K562 (cell line): ENCODE measurements around the gene GLB1L. TPM values are rescaled to one million over a fixed set of nuclear protein-coding genes. Genes with fewer than 3 reads are reported as not detected.

Experiments used
- ATAC-seq: fragments of 200-7000 bp; cut with Tn5 transposase; 3 replicates; pipeline ENCODE4 v1.9.1; 2020; ENCODE audit warnings: moderate library complexity
- BruUV-seq: library from RNA; stranded (reverse); fragments of 400-500 nt; replicated peaks from 2 replicates; lab custom pipeline; 2021; lab: Mats Ljungman, UMichigan
- CTCF ChIA-PET: fragments of 300-600 bp; formaldehyde crosslinking; extraction: SDS; loops from one replicate; lab custom pipeline; 2021; ENCODE audit warnings: low intra/inter-chr PET ratio; lab: Yijun Ruan, JAX
- POLR2A ChIA-PET: fragments of 300-600, 350-650 bp; sonication (Branson Sonifier 250); formaldehyde crosslinking; extraction: SDS; loops from one replicate; lab custom pipeline; 2021; ENCODE audit warnings: antibody characterized with exemption, inconsistent platforms; lab: Yijun Ruan, JAX
- DNase-seq, 4 experiments: peaks; one replicate each; pipeline versions ENCODE4 v3.0.0 to v3.0.0-alpha.2; 2011 to 2018; ENCODE audit warnings: low spot score in 3 of 4, mixed read lengths in 3 of 4; ENCODE audit errors: extremely low read depth in 1 of 4
- FAIRE-seq: peaks from 2 replicates; lab custom pipeline; 2011; peaks lifted over from hg19 to GRCh38; lab: Jason Lieb, UNC
- H2AFZ ChIP-seq: 2 replicates; pipeline ENCODE4 v1.6.0; 2011; ENCODE audit warnings: low read depth, low read length, control low read depth, inconsistent platforms
- H3K27ac ChIP-seq: fragments of 200-600 bp; 3 replicates; pipeline ENCODE4 v1.8.0; 2011; ENCODE audit warnings: low read depth, mild to moderate bottlenecking, control low read depth, inconsistent platforms, low read length, moderate library complexity, mixed read lengths; ENCODE audit errors: extremely low read depth
- H3K27me3 ChIP-seq, 2 experiments: fragments of 300-600 bp in 1 of 2; 2 replicates in 1 of 2; 3 replicates in 1 of 2; pipeline versions ENCODE4 v1.6.0 to v1.8.0; 2011; ENCODE audit warnings: inconsistent platforms in 2 of 2, low read length in 2 of 2, mild to moderate bottlenecking in 1 of 2, mixed read lengths in 1 of 2, moderate library complexity in 1 of 2; ENCODE audit not compliant: control insufficient read depth in 2 of 2, insufficient read depth in 2 of 2
- H3K36me3 ChIP-seq: fragments of 300-600 bp; 3 replicates; pipeline ENCODE4 v1.8.0; 2011; ENCODE audit warnings: mild to moderate bottlenecking, low read length, inconsistent platforms; ENCODE audit not compliant: control insufficient read depth, insufficient read depth
- H3K4me1 ChIP-seq, 2 experiments: fragments of 200-600 bp in 1 of 2; replicated peaks in 1 of 2; 2 replicates in 1 of 2; 3 replicates in 1 of 2; pipeline versions ENCODE4 v1.5.1 to v1.8.0; 2011; ENCODE audit warnings: inconsistent platforms in 2 of 2, low read length in 2 of 2, mild to moderate bottlenecking in 1 of 2, mixed read lengths in 1 of 2, moderate library complexity in 1 of 2; ENCODE audit not compliant: control insufficient read depth in 2 of 2, insufficient read depth in 2 of 2
- H3K4me2 ChIP-seq: 2 replicates; pipeline ENCODE4 v1.6.1; 2011; ENCODE audit warnings: low read length, control low read depth, inconsistent platforms, mixed read lengths; ENCODE audit not compliant: insufficient read depth
- H3K4me3 ChIP-seq: fragments of 200-600 bp; sonication (generic), shearing (Covaris generic); 2 replicates; pipeline ENCODE4 v1.5.1; 2016; ENCODE audit warnings: control low read depth, inconsistent platforms
- H3K79me2 ChIP-seq: fragments of 200-600 bp; 3 replicates; pipeline ENCODE4 v1.8.0; 2011; ENCODE audit warnings: low read length, inconsistent platforms; ENCODE audit not compliant: control insufficient read depth, insufficient read depth
- H3K9ac ChIP-seq, 2 experiments: 2 replicates each; pipeline versions ENCODE4 v1.6.0 to v1.6.1; 2011; ENCODE audit warnings: low read depth in 2 of 2, low read length in 2 of 2, control low read depth in 1 of 2, inconsistent platforms in 1 of 2, mild to moderate bottlenecking in 1 of 2, mixed read lengths in 1 of 2; ENCODE audit not compliant: insufficient read depth in 1 of 2
- H3K9me1 ChIP-seq: one replicate; pipeline ENCODE4 v1.6.0; 2011; ENCODE audit warnings: inconsistent platforms, mild to moderate bottlenecking, low read length, moderate library complexity; ENCODE audit not compliant: control insufficient read depth, insufficient read depth
- H3K9me3 ChIP-seq: replicated peaks from 2 replicates; pipeline ENCODE4 v1.5.1; 2011; ENCODE audit warnings: low read depth, low read length, inconsistent platforms; ENCODE audit not compliant: control insufficient read depth, insufficient read depth
- H4K20me1 ChIP-seq: replicated peaks from 2 replicates; pipeline ENCODE4 v1.6.1; 2011; ENCODE audit warnings: low read length, inconsistent platforms, mixed read lengths; ENCODE audit not compliant: control insufficient read depth, insufficient read depth
- BACH1 ChIP-seq: fragments of 200-800 bp; sonication (Bioruptor generic); IDR thresholded peaks from 2 replicates; pipeline ENCODE4 v1.6.1; 2016; ENCODE audit warnings: missing genetic modification characterization, missing compliant biosample characterization
- ETS2 ChIP-seq: IDR thresholded peaks from 2 replicates; pipeline ENCODE4 v1.6.1; 2016; ENCODE audit warnings: borderline replicate concordance, missing genetic modification characterization, mild to moderate bottlenecking, moderate library complexity, missing compliant biosample characterization; ENCODE audit not compliant: poor library complexity, severe bottlenecking
- MEF2A ChIP-seq: IDR thresholded peaks from 2 replicates; pipeline ENCODE4 v1.6.1; 2011; ENCODE audit warnings: low read depth, mild to moderate bottlenecking, low read length, moderate library complexity; ENCODE audit not compliant: control insufficient read depth
- NFIC ChIP-seq: fragments of 450-650 bp; IDR thresholded peaks from 2 replicates; pipeline ENCODE4 v1.6.1; 2017; ENCODE audit warnings: mild to moderate bottlenecking, inconsistent platforms
- NKRF ChIP-seq: fragments of 450-650 bp; IDR thresholded peaks from 2 replicates; pipeline ENCODE4 v1.6.1; 2016; ENCODE audit warnings: borderline replicate concordance
- POU5F1 ChIP-seq: fragments of 150-350 bp; IDR thresholded peaks from 2 replicates; pipeline ENCODE4 v1.6.1; 2014; ENCODE audit warnings: borderline replicate concordance, low read length, low read depth, mild to moderate bottlenecking; ENCODE audit not compliant: partially characterized antibody
- PURB ChIP-seq: sonication (generic); formaldehyde crosslinking; IDR thresholded peaks from 2 replicates; pipeline ENCODE4 v1.9.0; 2021; ENCODE audit warnings: low read depth, mild to moderate bottlenecking, missing genetic modification reagents
- ZNF224 ChIP-seq: sonication (generic); formaldehyde crosslinking; IDR thresholded peaks from 2 replicates; pipeline ENCODE4 v1.8.0; 2022; ENCODE audit warnings: mild to moderate bottlenecking, missing genetic modification reagents
- ZNF583 ChIP-seq: fragments of 250-450 bp; sonication (Bioruptor Pico); IDR thresholded peaks from 2 replicates; pipeline ENCODE4 v1.4.0; 2020
- WGBS: fragments of 100-300 bp; shearing (Covaris generic); methylation state at CpG from one replicate; pipeline ENCODE4 v1.1.6; 2016; ENCODE audit warnings: low coverage, mixed read lengths; ENCODE audit not compliant: insufficient coverage; ENCODE audit errors: missing lambda C conversion rate; 5-methylcytosine and 5-hydroxymethylcytosine counted together
- in situ Hi-C: fragments of 300-500 bp; cut with MboI; formaldehyde crosslinking; loops from 4 replicates; pipeline ENCODE4 v1.15.0; 2018; ENCODE audit warnings: inconsistent platforms, mixed read lengths
- intact Hi-C: fragments of 100-400 bp; cut with micrococcal nuclease; formaldehyde crosslinking; loops from 2 replicates; pipeline ENCODE4 v1.14.2; 2022
- polyA plus RNA-seq, 8 experiments: library from polyadenylated mRNA; depleted of rRNA in 4 of 8; stranded (reverse) in 5 of 8; unstranded in 3 of 8; fragments of >200 nt; fragmentation: Nextera tagmentation in 2 of 8; fragmentation: Illumina TruSeq in 1 of 8; extraction: Ambion mirVana in 2 of 8; extraction: Trizol in 1 of 8; gene quantifications; 2 replicates each; pipeline versions ENCODE4 v1.2.1 to v1.2.3, GENCODE V29; 2011 to 2014; ENCODE audit warnings: inconsistent platforms in 1 of 8, missing spikeins in 1 of 8
- total RNA-seq, 7 experiments: library from RNA; depleted of rRNA in 6 of 7; stranded (reverse); fragments of >200 nt in 6 of 7; fragmentation: Illumina TruSeq in 2 of 7; extraction: Trizol in 2 of 7; gene quantifications; 2 replicates each; pipeline versions ENCODE4 v1.2.1 to v1.2.3, GENCODE V29; 2011 to 2021; ENCODE audit warnings: low replicate concordance in 1 of 7
- TF ChIP-seq, protein P1 (sequence below): fragments of 450-650 bp; IDR thresholded peaks from 2 replicates; pipeline ENCODE4 v1.6.1; 2016; ENCODE audit warnings: mild to moderate bottlenecking

The GLB1L gene
- total and polyA plus RNA-seq, 9 of the 15 experiments (the other 6 are each of a cell fraction or from before 2014, with no cell fraction given) = 0.42 to 2.9 (median 2.5) TPM

GRCh38 chr2:219199470-219200211, 45.6 kb downstream of the GLB1L start:
- 0 out of 2 replicates have a peak, but pooled peaks cover 2% of the 10 kb centered on the region for H3K9me3 ChIP-seq
- BruUV-seq = no TSS peak
- ATAC-seq = peak; percentile 51; the same call in 1 of the 3 replicates
- H3K27me3 ChIP-seq = no peaks in the 10 kb centered on the region
- H3K4me3 ChIP-seq = no peak overlapping the region
- WGBS = 40% methylated on average over 10 of the region's 12 CpGs
- H3K9me1 ChIP-seq = no peaks in the 10 kb centered on the region
- no peak for FAIRE-seq
- no peaks in the 10 kb centered on the region for H3K79me2 ChIP-seq
- in situ Hi-C loops (no loop called here), intact Hi-C loops (no loop called here)
- H4K20me1 ChIP-seq = no peaks in the 10 kb centered on the region
- no peak for DNase-seq
- no peak overlapping the region for H3K4me2 ChIP-seq
- no peak overlapping the region for H3K9ac ChIP-seq
- H2AFZ ChIP-seq = no peak overlapping the region
- no peaks in the 10 kb centered on the region for H3K4me1 ChIP-seq
- TF ChIP-seq NKRF (no peak), ZNF583 (CRISPR knock-in tag) (no peak), NFIC (no peak), MEF2A (no peak), ETS2 (no peak), ZNF224 (CRISPR knock-in tag) (no peak), BACH1 (tag) (no peak), POU5F1 (no peak), PURB (CRISPR knock-in tag) (no peak)
- TF ChIP-seq, protein P1, sequence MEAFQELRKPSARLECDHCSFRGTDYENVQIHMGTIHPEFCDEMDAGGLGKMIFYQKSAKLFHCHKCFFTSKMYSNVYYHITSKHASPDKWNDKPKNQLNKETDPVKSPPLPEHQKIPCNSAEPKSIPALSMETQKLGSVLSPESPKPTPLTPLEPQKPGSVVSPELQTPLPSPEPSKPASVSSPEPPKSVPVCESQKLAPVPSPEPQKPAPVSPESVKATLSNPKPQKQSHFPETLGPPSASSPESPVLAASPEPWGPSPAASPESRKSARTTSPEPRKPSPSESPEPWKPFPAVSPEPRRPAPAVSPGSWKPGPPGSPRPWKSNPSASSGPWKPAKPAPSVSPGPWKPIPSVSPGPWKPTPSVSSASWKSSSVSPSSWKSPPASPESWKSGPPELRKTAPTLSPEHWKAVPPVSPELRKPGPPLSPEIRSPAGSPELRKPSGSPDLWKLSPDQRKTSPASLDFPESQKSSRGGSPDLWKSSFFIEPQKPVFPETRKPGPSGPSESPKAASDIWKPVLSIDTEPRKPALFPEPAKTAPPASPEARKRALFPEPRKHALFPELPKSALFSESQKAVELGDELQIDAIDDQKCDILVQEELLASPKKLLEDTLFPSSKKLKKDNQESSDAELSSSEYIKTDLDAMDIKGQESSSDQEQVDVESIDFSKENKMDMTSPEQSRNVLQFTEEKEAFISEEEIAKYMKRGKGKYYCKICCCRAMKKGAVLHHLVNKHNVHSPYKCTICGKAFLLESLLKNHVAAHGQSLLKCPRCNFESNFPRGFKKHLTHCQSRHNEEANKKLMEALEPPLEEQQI = no peak
- no peak overlapping the region for H3K27ac ChIP-seq
- ChIA-PET CTCF (no interaction called here), POLR2A (no interaction called here)
- H3K36me3 ChIP-seq = no peaks in the 10 kb centered on the region
